Eye (tissue), 1 donor: Measurements from ENCODE around the gene MCM3.

Experiments used
- DNase-seq: peaks from one replicate; pipeline ENCODE4 v3.0.0-alpha.2; 2015

The MCM3 gene

GRCh38 chr6:52245425-52245824 is 39.1 kb downstream of the MCM3 start:
- DNase-seq, result no peak

DNA sequence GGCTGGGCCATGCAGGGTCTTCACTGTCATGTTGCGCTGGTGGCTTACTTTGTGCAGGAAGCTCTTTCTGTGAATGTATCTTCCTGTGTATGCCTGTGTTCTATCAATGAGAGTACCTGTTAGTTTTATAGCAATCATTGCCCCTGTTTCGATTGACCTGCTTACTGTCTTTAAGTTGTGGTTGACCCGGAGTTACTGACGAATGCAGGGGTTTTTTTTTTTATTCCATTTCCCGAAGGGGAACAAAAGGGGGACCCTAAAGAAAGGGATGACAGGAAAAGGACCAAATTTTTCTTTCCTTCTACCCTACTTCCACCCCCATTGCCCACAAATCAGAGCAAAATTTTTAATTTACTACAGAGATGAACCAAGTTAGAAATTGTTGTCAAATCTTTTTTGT is 40.1 kb downstream of the MCM3 start, which contains the start of gene IL17F:
IL17F (minus strand) TSS at position 101 of the 400 bp plus-strand sequence; CDS start at position 30, 71 bp downstream.
- DNase-seq, result no peak

DNA sequence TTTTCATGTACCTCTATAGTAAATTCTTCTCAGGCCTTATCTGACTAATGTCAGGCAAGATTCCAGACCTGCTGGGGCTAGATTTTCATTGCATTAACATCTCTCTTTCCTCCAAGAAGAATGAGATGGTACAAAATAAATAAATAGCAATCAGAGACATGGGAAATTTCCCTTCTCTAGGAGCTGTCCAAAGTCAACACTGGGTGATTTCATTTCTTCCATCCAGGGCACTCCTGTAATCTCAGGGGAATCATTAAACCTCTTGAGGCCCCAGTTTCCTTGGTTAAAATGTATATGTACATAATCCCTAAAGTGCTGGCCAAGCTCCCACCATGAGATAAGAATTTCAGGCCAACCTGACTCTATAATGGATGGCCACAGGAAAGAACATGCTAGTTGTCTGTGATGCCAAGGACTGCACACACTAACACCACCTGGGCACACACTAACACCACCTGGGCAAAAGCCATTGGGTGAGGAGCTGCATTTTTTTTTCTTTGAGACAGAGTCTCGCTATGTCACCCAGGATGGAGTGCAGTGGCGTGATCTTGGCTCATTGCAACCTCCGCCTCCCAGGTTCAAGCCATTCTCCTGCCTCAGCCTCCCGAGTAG is 41.2 kb downstream of the MCM3 start:
- no peak for DNase-seq

DNA sequence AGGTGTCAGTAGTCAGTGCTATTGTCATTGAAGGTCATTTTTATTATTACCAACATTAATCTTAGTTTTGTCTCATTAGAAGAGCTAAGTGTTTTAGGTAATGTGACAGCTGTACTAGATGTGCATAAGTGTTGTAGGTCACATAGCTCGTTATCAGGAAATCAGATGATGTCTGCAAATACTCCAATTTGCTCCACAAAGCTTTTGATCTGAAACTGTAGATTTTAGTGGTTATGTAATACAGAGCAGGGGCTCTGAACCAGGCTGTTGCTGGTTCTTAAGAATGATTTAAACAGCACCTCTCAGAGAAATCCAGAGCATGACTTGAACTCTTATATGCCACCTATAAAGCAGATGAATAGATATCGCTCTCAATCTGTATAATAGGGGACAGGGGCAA is 42.7 kb downstream of the MCM3 start:
- DNase-seq, result no peak

DNA sequence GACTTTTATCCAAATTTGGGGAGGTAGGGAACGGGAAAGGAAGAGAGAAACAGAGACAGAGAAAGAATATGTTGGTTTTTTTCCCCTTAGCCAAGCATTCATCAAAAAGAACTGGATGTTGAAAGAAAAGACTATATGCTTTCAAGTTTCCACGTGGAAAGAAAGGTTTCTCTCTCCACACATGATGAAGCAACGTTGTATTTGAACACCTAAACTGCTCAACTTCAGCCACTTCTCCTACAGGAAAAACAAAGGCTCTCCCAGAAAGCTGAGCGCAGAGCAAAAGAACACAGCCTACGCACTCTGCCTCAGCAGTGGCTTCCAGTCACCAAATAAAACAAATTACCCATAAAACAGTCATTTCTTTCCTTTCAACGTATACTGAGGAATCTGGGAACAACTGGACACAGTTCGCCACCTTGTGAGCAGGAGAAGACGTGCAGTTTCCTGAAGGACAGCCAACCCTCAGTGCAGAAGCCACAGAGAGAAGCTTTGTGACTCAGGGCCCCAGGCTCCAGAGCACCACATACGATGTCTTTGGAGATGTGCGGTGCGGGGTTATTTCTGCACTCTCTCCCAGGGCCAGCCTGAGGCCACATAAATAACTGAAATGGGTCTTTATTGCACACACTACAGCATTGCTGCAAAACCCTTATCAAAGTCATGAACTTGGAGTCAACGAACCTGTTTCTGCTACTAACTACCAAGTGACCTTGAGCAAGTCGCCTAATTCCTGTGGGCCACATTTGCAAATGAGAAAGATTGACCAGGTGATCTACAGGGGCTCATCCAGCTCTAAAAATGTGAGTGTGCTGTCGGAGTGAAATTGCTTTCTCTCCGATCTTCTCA is 50.3 kb downstream of the MCM3 start:
- peak; percentile 41 for DNase-seq

GRCh38 chr6:52233005-52233404 is 51.5 kb downstream of the MCM3 start:
- no peak for DNase-seq

DNA sequence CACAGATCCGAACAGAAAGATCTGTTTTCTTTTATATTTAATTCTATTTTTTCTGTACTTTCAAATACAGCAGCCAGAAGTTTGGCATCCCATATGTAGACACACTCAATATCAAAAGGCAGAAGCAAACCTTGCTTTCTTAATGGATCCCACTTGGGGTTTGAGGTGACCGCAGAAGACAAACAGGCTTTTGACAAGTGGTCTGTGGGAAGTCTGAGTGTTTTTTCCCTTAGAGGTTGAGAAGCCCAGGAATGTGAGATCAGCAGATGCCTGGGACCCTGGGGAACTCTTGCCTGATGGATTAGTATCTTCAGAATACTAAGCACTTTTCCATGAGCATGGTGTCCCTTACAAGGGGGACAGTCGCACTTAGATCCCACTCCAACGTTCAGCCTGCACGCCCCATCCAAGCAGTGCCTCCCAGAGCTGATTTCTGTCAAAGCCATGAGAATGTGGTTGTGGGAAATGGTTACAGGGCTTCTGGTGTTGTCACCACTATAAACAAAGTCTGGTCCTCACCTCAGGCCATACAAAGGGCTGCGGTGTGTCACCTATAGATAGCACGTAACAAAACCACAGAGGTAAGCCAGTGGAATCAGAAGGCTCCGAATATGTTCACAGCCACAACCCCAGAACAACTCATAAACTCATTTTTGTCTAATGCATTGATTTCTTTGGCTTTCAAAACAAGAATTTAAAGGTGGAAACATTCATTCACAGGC is 53.0 kb downstream of the MCM3 start:
- peak; percentile 6 for DNase-seq

DNA sequence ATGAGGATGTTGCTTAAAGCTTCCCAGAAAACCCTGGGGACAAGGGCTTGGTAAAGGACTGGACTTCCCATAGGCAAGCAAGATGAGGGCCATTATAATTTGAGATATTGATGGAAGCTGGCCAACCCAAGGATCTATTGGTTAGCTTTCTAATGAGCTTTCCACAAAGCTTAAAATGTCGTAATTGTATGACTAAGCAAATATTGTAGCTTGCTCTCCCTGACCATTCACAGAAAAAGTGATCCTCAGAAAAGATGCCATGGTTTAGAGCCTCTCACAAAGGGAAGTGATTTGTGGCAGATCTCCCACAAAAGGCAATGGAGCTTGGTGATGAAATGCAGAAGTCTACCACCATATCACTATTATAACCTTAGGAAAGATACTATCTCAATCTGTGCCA is 53.9 kb downstream of the MCM3 start:
- no peak for DNase-seq

DNA sequence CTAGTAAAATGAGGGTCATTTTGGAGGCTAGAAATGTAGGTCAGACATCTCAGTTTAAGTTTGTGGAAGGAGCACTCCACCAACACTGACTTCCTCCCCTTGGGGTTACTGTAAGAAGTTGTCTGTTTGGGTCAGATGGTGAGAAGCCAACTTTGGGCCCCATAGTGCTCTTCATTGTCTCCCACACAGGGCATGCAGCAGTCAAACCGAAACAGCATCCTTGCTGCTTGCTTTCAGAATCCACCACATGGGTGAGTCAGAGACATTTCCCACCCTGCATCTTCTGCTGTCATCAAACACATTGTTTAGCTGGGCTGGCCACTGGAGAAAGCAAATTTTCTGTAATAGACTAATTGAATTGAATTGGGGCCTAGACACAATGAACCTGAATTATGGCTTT is 57.0 kb downstream of the MCM3 start:
- DNase-seq, result no peak

DNA sequence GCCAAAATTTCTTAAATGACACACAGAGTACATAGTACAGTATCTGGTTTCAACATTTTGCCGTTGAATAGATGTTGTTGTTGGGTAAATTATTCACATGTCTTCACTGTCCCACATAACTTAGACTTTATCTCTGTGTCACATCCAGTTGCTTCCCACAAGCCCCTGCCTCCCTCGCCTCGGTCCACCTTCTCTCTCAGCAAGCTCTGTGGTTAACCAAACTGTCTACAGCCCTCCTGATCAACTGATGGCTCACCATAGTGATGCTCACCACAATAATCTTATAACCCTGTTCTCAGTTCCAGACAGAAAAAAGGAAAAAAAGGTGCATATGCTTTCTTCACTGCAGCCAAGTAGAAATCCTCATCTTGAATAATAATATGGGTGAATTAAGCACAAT is 63.2 kb downstream of the MCM3 start:
- no peak for DNase-seq

GRCh38 chr6:52217761-52218160 is 66.8 kb downstream of the MCM3 start:
- no peak for DNase-seq

- DNase-seq, result no peak
These were observed 67.5 kb downstream of the MCM3 start for GRCh38 chr6:52216932-52217575.

DNA sequence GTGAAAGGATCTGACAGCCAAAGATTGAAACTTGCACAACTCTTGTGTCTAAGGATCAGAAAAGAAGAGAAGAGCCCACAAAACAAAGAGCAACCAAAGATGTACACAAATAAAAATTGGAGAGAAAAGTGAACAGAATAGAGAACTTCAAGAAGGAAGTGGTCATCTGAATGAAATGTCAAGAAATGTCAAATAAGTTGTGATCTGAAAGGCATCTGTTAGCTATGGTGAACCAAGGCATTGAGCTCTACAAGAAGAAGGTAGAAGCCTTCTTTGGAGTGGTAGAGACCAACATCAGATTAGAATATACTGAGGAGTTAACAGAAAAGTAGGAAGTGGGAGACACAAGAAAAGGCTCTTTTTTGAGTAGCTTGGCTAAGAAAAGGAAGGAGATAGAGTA is 68.8 kb downstream of the MCM3 start:
- DNase-seq, result no peak
